Breast epithelium (tissue), 3 donors: ENCODE measurements around the gene COL9A3.
"Not testable (repeated sequence)": the region's sequence is repeated elsewhere in the genome, so short reads cannot be mapped to it uniquely, and the experiment has no call there.

Experiments used
- CTCF ChIP-seq, 3 donors: fragments of 450-650 bp; IDR thresholded peaks; one replicate each; pipeline ENCODE4 v1.5.1; 2016 to 2017; ENCODE audit warnings: antibody characterized with exemption in 3 of 3, mild to moderate bottlenecking in 3 of 3, moderate library complexity in 3 of 3
- POLR2A ChIP-seq: fragments of 450-650 bp; IDR thresholded peaks from one replicate; pipeline ENCODE4 v1.6.1; 2016; ENCODE audit warnings: antibody characterized with exemption, mild to moderate bottlenecking, moderate library complexity
- POLR2AphosphoS5 ChIP-seq, 3 donors: sonication (generic); formaldehyde crosslinking; IDR thresholded peaks; one replicate each; pipeline ENCODE4 v1.6.1; 2017; ENCODE audit warnings: antibody characterized with exemption in 3 of 3

GRCh38 chr20:62853304-62853703 lies 36.5 kb downstream of the COL9A3 start:
- TF ChIP-seq CTCF (IDR thresholded peaks at IDR 0.05); POLR2AphosphoS5 (IDR thresholded peaks at IDR 0.05); POLR2A: not testable (repeated sequence)
